SK-N-SH (cell line): ENCODE measurements around the gene MYOD1.

ENCODE experiments used
- CTCF ChIP-seq: fragments of 200-600 bp; sonication (generic); IDR thresholded peaks from 2 replicates; pipeline ENCODE4 v1.6.1; 2017; ENCODE audit warnings: antibody characterized with exemption, mild to moderate bottlenecking, moderate library complexity
- EP300 ChIP-seq, 2 experiments: IDR thresholded peaks; 2 replicates each; pipeline versions ENCODE4 v1.4.0 to v1.6.1; 2012; ENCODE audit warnings: borderline replicate concordance in 1 of 2, low read depth in 1 of 2, low read length in 1 of 2
- GABPA ChIP-seq: IDR thresholded peaks from 2 replicates; pipeline ENCODE4 v1.4.0; 2012; ENCODE audit warnings: low read depth, mild to moderate bottlenecking
- JUND ChIP-seq: IDR thresholded peaks from 2 replicates; pipeline ENCODE4 v1.4.0; 2012
- MAX ChIP-seq: IDR thresholded peaks from 2 replicates; pipeline ENCODE4 v1.4.0; 2012; ENCODE audit warnings: low read depth
- POLR2AphosphoS5 ChIP-seq: IDR thresholded peaks from 2 replicates; pipeline ENCODE4 v1.6.1; 2012; ENCODE audit warnings: low read depth, low read length
- RAD21 ChIP-seq: IDR thresholded peaks from 2 replicates; pipeline ENCODE4 v1.6.1; 2012; ENCODE audit warnings: mild to moderate bottlenecking, low read length
- RFX5 ChIP-seq: IDR thresholded peaks from 2 replicates; pipeline ENCODE4 v1.6.1; 2012; ENCODE audit warnings: mild to moderate bottlenecking, improper control_type of control experiment, low read length
- TEAD4 ChIP-seq: IDR thresholded peaks from 2 replicates; pipeline ENCODE4 v1.4.0; 2012; ENCODE audit warnings: mild to moderate bottlenecking, borderline replicate concordance; ENCODE audit not compliant: insufficient read depth

GRCh38 chr11:17734418-17734911, 15.1 kb downstream of the MYOD1 start, which contains the start of gene KCNC1:
- TF ChIP-seq MAX = no peak
- no peak for TF ChIP-seq RFX5
- TF ChIP-seq CTCF = peak; percentile 9; the same call in 1 of the 2 replicates
- no peak for TF ChIP-seq EP300 (IDR thresholded peaks at IDR 0.05; ENCODE audit: borderline replicate concordance in 1 of 2, low read depth in 1 of 2, low read length in 1 of 2)
- no peak for TF ChIP-seq POLR2AphosphoS5
- no peak for TF ChIP-seq RAD21
- TF ChIP-seq TEAD4 = no peak
- no peak for TF ChIP-seq JUND
- no peak for TF ChIP-seq GABPA
